GM12873 (cell line): Measurements from ENCODE around the gene SPEG.

Experiments
- CTCF ChIP-seq: IDR thresholded peaks from 2 replicates; pipeline ENCODE4 v1.5.1; 2012; ENCODE audit warnings: low read depth, mild to moderate bottlenecking, moderate library complexity, low read length, control low read depth; ENCODE audit not compliant: insufficient read depth; ENCODE audit errors: missing control alignments

SPEG gene

GRCh38 chr2:219434718-219435525, at the start of gene SPEG:
SPEG (plus strand) TSS chr2:219434843; CDS start chr2:219434978, 135 bp downstream.
- TF ChIP-seq CTCF: no peak

- TF ChIP-seq CTCF: no peak
Observed at GRCh38 chr2:219384859-219385258, 49.8 kb upstream of the SPEG start.

GRCh38 chr2:219385958-219386520, 48.6 kb upstream of the SPEG start:
- no peak for TF ChIP-seq CTCF

GRCh38 chr2:219386532-219387280, 47.9 kb upstream of the SPEG start:
- TF ChIP-seq CTCF: no peak

- no peak for TF ChIP-seq CTCF
Observed at GRCh38 chr2:219387306-219388120, 47.1 kb upstream of the SPEG start, which contains the start of gene DNPEP. DNPEP (minus strand) TSS chr2:219387912; CDS start chr2:219387794, 118 bp downstream.

- peak; percentile 51 for TF ChIP-seq CTCF
Observed at GRCh38 chr2:219388121-219388906, 46.3 kb upstream of the SPEG start.
